GM12878 (cell line): ENCODE data around the gene C4orf51. TPM values are rescaled to one million over a fixed set of nuclear protein-coding genes. Genes with fewer than 3 reads are reported as not detected.

Experiments
- ATAC-seq: fragments of 200-7000 bp; cut with Tn5 transposase; 3 replicates; pipeline ENCODE4 v1.9.1; 2020; ENCODE audit warnings: mild to moderate bottlenecking, moderate library complexity
- BruUV-seq: library from RNA; stranded (reverse); fragments of 400-500 nt; replicated peaks from 2 replicates; lab custom pipeline; 2021; lab: Mats Ljungman, UMichigan
- CTCF ChIA-PET: fragments of 300-600 bp; sonication (Branson Sonifier 250); formaldehyde crosslinking; extraction: SDS; loops from one replicate; lab custom pipeline; 2021; ENCODE audit warnings: inconsistent platforms; lab: Yijun Ruan, JAX
- POLR2A ChIA-PET: fragments of 350-600 bp; formaldehyde crosslinking; extraction: SDS; loops from one replicate; lab custom pipeline; 2021; ENCODE audit warnings: inconsistent platforms; lab: Charles Lee
- RAD21 ChIA-PET: fragments of 300-600 bp; sonication (Branson Sonifier 250); formaldehyde crosslinking; loops from one replicate; lab custom pipeline; 2023; ENCODE audit warnings: antibody characterized with exemption; ENCODE audit not compliant: unreplicated experiment; lab: Charles Lee
- SMC1A ChIA-PET: fragments of 300-600 bp; sonication (Branson Sonifier 250); formaldehyde crosslinking; loops from one replicate; lab custom pipeline; 2023; ENCODE audit not compliant: unreplicated experiment, uncharacterized antibody; lab: Charles Lee
- DNase-seq: peaks from one replicate; pipeline ENCODE4 v3.0.0-alpha.2; 2011; ENCODE audit warnings: low read depth, low spot score
- FAIRE-seq: peaks from 3 replicates; lab custom pipeline; 2011; peaks lifted over from hg19 to GRCh38; lab: Jason Lieb, UNC
- H2AFZ ChIP-seq: 2 replicates; pipeline ENCODE4 v1.6.0; 2011; ENCODE audit warnings: low read depth, low read length, control low read depth; ENCODE audit not compliant: control insufficient read depth
- H3K27ac ChIP-seq: 2 replicates; pipeline ENCODE4 v1.5.1; 2011; ENCODE audit warnings: control low read depth; ENCODE audit not compliant: control insufficient read depth, insufficient read depth
- H3K27me3 ChIP-seq, 2 experiments: replicated peaks in 1 of 2; 2 replicates each; pipeline versions ENCODE4 v1.6.0 to v1.6.1; 2011; ENCODE audit warnings: low read length in 1 of 2; ENCODE audit not compliant: control insufficient read depth in 2 of 2, insufficient read depth in 2 of 2
- H3K36me3 ChIP-seq, 2 experiments: 2 replicates each; pipeline ENCODE4 v1.5.1; 2011; ENCODE audit warnings: low read length in 1 of 2; ENCODE audit not compliant: control insufficient read depth in 2 of 2, insufficient read depth in 2 of 2
- H3K4me1 ChIP-seq: 2 replicates; pipeline ENCODE4 v1.6.1; 2011; ENCODE audit warnings: mild to moderate bottlenecking, low read length, moderate library complexity, mixed read lengths; ENCODE audit not compliant: control insufficient read depth, insufficient read depth
- H3K4me2 ChIP-seq: 2 replicates; pipeline ENCODE4 v1.6.0; 2011; ENCODE audit warnings: control low read depth; ENCODE audit not compliant: control insufficient read depth, insufficient read depth
- H3K4me3 ChIP-seq: fragments of 200-600 bp; sonication (generic); 2 replicates; pipeline ENCODE4 v1.5.1; 2016
- H3K79me2 ChIP-seq: 2 replicates; pipeline ENCODE4 v1.6.0; 2011; ENCODE audit warnings: low read length; ENCODE audit not compliant: control insufficient read depth, insufficient read depth
- H3K9ac ChIP-seq: 2 replicates; pipeline ENCODE4 v1.8.0; 2011; ENCODE audit warnings: low read length, control low read depth, mixed read lengths; ENCODE audit not compliant: control insufficient read depth, insufficient read depth
- H3K9me3 ChIP-seq: replicated peaks from 3 replicates; pipeline ENCODE4 v1.5.1; 2011; ENCODE audit warnings: mild to moderate bottlenecking, low read length; ENCODE audit not compliant: control insufficient read depth, insufficient read depth
- H4K20me1 ChIP-seq: 2 replicates; pipeline ENCODE4 v1.6.0; 2011; ENCODE audit not compliant: control insufficient read depth, insufficient read depth
- BMI1 ChIP-seq: fragments of 450-650 bp; IDR thresholded peaks from 2 replicates; pipeline ENCODE4 v1.6.1; 2016; ENCODE audit warnings: mild to moderate bottlenecking, moderate library complexity, borderline replicate concordance
- DPF2 ChIP-seq: fragments of 450-650 bp; IDR thresholded peaks from 2 replicates; pipeline ENCODE4 v1.6.1; 2017; ENCODE audit warnings: mild to moderate bottlenecking
- EED ChIP-seq: sonication (generic); IDR thresholded peaks from 2 replicates; pipeline ENCODE4 v1.6.1; 2016; ENCODE audit warnings: antibody characterized with exemption, low read depth
- IKZF1 ChIP-seq: fragments of 450-650 bp; conservative IDR thresholded peaks from 2 replicates; pipeline ENCODE4 v1.6.1; 2017; ENCODE audit warnings: antibody characterized with exemption, mild to moderate bottlenecking
- IKZF2 ChIP-seq, 2 experiments: fragments of 450-650 bp; IDR thresholded peaks; 2 replicates each; pipeline ENCODE4 v1.6.1; 2017; ENCODE audit warnings: mild to moderate bottlenecking in 2 of 2, moderate library complexity in 2 of 2
- IRF4 ChIP-seq: IDR thresholded peaks from 2 replicates; pipeline ENCODE4 v1.6.1; 2011; ENCODE audit warnings: low read depth, low read length
- JUNB ChIP-seq: IDR thresholded peaks from 2 replicates; pipeline ENCODE4 v1.6.1; 2016; ENCODE audit warnings: antibody characterized with exemption, mild to moderate bottlenecking
- JUND ChIP-seq: IDR thresholded peaks from 2 replicates; pipeline ENCODE4 v1.6.1; 2012; ENCODE audit warnings: low read depth, mild to moderate bottlenecking, low read length, improper control_type of control experiment, moderate library complexity
- MEF2B ChIP-seq: fragments of 450-650 bp; IDR thresholded peaks from 2 replicates; pipeline ENCODE4 v1.6.1; 2018; ENCODE audit warnings: mild to moderate bottlenecking, moderate library complexity; ENCODE audit not compliant: partially characterized antibody, poor library complexity, severe bottlenecking
- MYC ChIP-seq: IDR thresholded peaks from 2 replicates; pipeline ENCODE4 v1.6.1; 2011; ENCODE audit warnings: mild to moderate bottlenecking, low read length, moderate library complexity, inconsistent platforms; ENCODE audit not compliant: insufficient read depth, insufficient replicate concordance, insufficient read length, severe bottlenecking
- RUNX3 ChIP-seq: IDR thresholded peaks from 2 replicates; pipeline ENCODE4 v1.6.1; 2012; ENCODE audit warnings: low read length, inconsistent platforms
- SIN3A ChIP-seq: IDR thresholded peaks from 2 replicates; pipeline ENCODE4 v1.6.1; 2012; ENCODE audit warnings: low read depth, low read length, improper control_type of control experiment
- SRF ChIP-seq, 2 experiments: IDR thresholded peaks; 2 replicates each; pipeline ENCODE4 v1.6.1; 2011; ENCODE audit warnings: low read depth in 2 of 2, low read length in 2 of 2, mild to moderate bottlenecking in 1 of 2, moderate library complexity in 1 of 2
- ZNF24 ChIP-seq: fragments of 450-650 bp; IDR thresholded peaks from 2 replicates; pipeline ENCODE4 v1.6.1; 2017; ENCODE audit warnings: antibody characterized with exemption, mild to moderate bottlenecking
- WGBS: methylation state at CpG from one replicate; pipeline ENCODE4 v1.1.6; 2016; ENCODE audit warnings: low lambda C conversion rate; ENCODE audit not compliant: insufficient replicate concordance, insufficient coverage; ENCODE audit errors: missing lambda C conversion rate; 5-methylcytosine and 5-hydroxymethylcytosine counted together
- in situ Hi-C: fragments of 300-500 bp; cut with MboI; formaldehyde crosslinking; loops from 9 replicates; pipeline ENCODE4 v1.14.3; 2018; ENCODE audit warnings: mixed read lengths
- intact Hi-C: fragments of 100-400 bp; cut with micrococcal nuclease; formaldehyde crosslinking; loops from one replicate; pipeline ENCODE4 v1.14.2; 2022; ENCODE audit not compliant: unreplicated experiment
- polyA plus RNA-seq, 11 experiments: library from polyadenylated mRNA; depleted of rRNA in 4 of 11; unstranded in 6 of 11; stranded (reverse) in 5 of 11; fragments of >200 nt; fragmentation: Nextera tagmentation in 4 of 11; fragmentation: Illumina TruSeq in 1 of 11; extraction: Ambion mirVana in 4 of 11; extraction: Trizol in 1 of 11; gene quantifications; 1 replicate in 1 of 11; 2 replicates in 10 of 11; pipeline versions ENCODE4 v1.2.1 to v1.2.3, GENCODE V29; 2011 to 2016; ENCODE audit warnings: inconsistent platforms in 2 of 11, missing spikeins in 2 of 11, low read depth in 1 of 11
- total RNA-seq, 4 experiments: library from RNA; depleted of rRNA in 3 of 4; stranded (reverse); fragments of >200 nt in 3 of 4; fragmentation: Illumina TruSeq in 1 of 4; extraction: Trizol in 1 of 4; gene quantifications; 2 replicates each; pipeline versions ENCODE4 v1.2.1 to v1.2.3, GENCODE V29; 2013 to 2021
- TF ChIP-seq, protein P1 (sequence below): fragments of 450-650 bp; IDR thresholded peaks from 2 replicates; pipeline ENCODE4 v1.6.1; 2016; ENCODE audit warnings: mild to moderate bottlenecking
- TF ChIP-seq, protein P2 (sequence below): IDR thresholded peaks from 2 replicates; pipeline ENCODE4 v1.6.1; 2011; ENCODE audit warnings: borderline replicate concordance, low read depth, mild to moderate bottlenecking, moderate library complexity, low read length; ENCODE audit not compliant: insufficient read depth, poor library complexity, severe bottlenecking
- TF ChIP-seq, protein P3 (sequence below): IDR thresholded peaks from 2 replicates; pipeline ENCODE4 v1.6.1; 2011; ENCODE audit warnings: low read depth, low read length, improper control_type of control experiment, borderline replicate concordance
- TF ChIP-seq, protein P4 (sequence below): fragments of 450-650 bp; IDR thresholded peaks from 2 replicates; pipeline ENCODE4 v1.6.1; 2018; ENCODE audit warnings: mild to moderate bottlenecking, low read depth, moderate library complexity; ENCODE audit not compliant: partially characterized antibody

C4orf51 gene
- total and polyA plus RNA-seq, 10 of the 15 experiments (the other 5 are each of a cell fraction or from before 2014, with no cell fraction given), result not detected

DNA sequence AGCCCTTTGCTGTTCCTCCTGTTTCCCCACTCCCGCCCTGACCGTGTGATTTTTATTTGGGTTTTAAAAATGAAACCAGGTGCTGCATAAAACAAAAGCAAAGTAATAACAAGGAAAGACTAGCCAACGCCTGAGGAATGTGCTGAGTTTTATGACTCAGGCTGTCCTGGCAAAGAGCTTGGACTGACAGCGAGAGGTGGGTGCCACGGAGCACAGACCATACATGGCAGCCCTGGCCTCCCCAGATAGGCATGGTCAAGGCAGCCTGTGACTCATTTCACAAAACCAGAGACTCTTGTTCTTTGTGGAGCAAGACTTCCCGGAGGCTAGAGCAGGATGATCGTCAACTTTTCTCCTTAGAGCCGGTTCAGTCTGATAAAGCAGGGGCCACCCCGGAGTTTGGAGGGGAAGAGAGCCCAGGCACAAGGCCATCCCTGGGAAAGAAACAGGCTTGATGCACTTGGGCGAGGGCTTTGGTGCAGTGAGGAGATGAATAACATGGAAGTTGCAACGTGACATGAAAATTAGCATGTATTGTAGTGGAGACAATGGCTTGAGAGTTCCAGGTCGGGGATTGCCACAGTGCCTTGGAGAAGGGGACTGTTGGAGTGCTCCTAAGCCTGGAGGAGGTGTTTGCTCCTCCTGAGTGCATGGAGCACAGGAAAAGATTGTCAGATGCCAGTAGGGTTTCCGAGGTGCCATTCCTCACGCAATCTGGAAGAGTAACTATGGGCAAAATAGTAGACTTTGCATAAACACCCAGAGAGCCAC lies 54.8 kb downstream of the C4orf51 start:
- H3K27me3 ChIP-seq, result no peaks in the 10 kb centered on the region; a peak in 1 of 4 replicates
- no peak overlapping the region for H3K27ac ChIP-seq
- H4K20me1 ChIP-seq, result no peaks in the 10 kb centered on the region
- POLR2A ChIA-PET, result no interaction called here
- H3K9ac ChIP-seq, result no peak overlapping the region
- H3K36me3 ChIP-seq, result no peaks in the 10 kb centered on the region
- H3K4me2 ChIP-seq, result peak overlapping the region; percentile 56
- CTCF ChIA-PET, result no interaction called here
- FAIRE-seq, result no peak
- H3K79me2 ChIP-seq, result no peaks in the 10 kb centered on the region
- SMC1A ChIA-PET, result no interaction called here
- intact Hi-C loops, result loop anchor here (2.0 to 5.0 kb wide), 3 partner anchors 74 to 203 kb away; partner anchors contain the start of genes MMAA and ZNF827
- no peaks in the 10 kb centered on the region for H3K9me3 ChIP-seq
- in situ Hi-C loops, result no loop called here
- ATAC-seq, result peak; percentile 74
- RAD21 ChIA-PET, result no interaction called here
- TF ChIP-seq RUNX3 (peak; percentile 70), SRF (IDR thresholded peaks at IDR 0.05; ENCODE audit: low read depth in 2 of 2, low read length in 2 of 2) (peak; percentile 56 to 86), JUND (0 out of 2 replicates have a peak, but pooled peaks have one; percentile 30), IKZF1 (peak; percentile 37; the same call in 1 of the 2 replicates), ZNF24 (no peak), IKZF2 (IDR thresholded peaks at IDR 0.05) (peak; percentile 42 to 60; a peak in 3 of 4 replicates), EED (peak; percentile 78), SIN3A (no peak), JUNB (peak; percentile 72), BMI1 (no peak), MYC (no peak), DPF2 (0 out of 2 replicates have a peak, but pooled peaks have one; percentile 25), IRF4 (peak; percentile 73; the same call in 1 of the 2 replicates), MEF2B (no peak)
- TF ChIP-seq, protein P1, sequence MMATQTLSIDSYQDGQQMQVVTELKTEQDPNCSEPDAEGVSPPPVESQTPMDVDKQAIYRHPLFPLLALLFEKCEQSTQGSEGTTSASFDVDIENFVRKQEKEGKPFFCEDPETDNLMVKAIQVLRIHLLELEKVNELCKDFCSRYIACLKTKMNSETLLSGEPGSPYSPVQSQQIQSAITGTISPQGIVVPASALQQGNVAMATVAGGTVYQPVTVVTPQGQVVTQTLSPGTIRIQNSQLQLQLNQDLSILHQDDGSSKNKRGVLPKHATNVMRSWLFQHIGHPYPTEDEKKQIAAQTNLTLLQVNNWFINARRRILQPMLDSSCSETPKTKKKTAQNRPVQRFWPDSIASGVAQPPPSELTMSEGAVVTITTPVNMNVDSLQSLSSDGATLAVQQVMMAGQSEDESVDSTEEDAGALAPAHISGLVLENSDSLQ, result peak; percentile 62
- TF ChIP-seq, protein P2, sequence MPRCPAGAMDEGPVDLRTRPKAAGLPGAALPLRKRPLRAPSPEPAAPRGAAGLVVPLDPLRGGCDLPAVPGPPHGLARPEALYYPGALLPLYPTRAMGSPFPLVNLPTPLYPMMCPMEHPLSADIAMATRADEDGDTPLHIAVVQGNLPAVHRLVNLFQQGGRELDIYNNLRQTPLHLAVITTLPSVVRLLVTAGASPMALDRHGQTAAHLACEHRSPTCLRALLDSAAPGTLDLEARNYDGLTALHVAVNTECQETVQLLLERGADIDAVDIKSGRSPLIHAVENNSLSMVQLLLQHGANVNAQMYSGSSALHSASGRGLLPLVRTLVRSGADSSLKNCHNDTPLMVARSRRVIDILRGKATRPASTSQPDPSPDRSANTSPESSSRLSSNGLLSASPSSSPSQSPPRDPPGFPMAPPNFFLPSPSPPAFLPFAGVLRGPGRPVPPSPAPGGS, result peak; percentile 22
- TF ChIP-seq, protein P3, sequence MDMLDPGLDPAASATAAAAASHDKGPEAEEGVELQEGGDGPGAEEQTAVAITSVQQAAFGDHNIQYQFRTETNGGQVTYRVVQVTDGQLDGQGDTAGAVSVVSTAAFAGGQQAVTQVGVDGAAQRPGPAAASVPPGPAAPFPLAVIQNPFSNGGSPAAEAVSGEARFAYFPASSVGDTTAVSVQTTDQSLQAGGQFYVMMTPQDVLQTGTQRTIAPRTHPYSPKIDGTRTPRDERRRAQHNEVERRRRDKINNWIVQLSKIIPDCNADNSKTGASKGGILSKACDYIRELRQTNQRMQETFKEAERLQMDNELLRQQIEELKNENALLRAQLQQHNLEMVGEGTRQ, result no peak
- TF ChIP-seq, protein P4, sequence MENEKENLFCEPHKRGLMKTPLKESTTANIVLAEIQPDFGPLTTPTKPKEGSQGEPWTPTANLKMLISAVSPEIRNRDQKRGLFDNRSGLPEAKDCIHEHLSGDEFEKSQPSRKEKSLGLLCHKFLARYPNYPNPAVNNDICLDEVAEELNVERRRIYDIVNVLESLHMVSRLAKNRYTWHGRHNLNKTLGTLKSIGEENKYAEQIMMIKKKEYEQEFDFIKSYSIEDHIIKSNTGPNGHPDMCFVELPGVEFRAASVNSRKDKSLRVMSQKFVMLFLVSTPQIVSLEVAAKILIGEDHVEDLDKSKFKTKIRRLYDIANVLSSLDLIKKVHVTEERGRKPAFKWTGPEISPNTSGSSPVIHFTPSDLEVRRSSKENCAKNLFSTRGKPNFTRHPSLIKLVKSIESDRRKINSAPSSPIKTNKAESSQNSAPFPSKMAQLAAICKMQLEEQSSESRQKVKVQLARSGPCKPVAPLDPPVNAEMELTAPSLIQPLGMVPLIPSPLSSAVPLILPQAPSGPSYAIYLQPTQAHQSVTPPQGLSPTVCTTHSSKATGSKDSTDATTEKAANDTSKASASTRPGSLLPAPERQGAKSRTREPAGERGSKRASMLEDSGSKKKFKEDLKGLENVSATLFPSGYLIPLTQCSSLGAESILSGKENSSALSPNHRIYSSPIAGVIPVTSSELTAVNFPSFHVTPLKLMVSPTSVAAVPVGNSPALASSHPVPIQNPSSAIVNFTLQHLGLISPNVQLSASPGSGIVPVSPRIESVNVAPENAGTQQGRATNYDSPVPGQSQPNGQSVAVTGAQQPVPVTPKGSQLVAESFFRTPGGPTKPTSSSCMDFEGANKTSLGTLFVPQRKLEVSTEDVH, result no peak
- no TSS peak for BruUV-seq
- peak; percentile 27 for DNase-seq
- 13% methylated on average over 14 of the region's 14 CpGs for WGBS
- H3K4me3 ChIP-seq, result no peak overlapping the region; the same call in 1 of the 2 replicates
- H3K4me1 ChIP-seq, result peaks cover 16% of the 10 kb centered on the region
- H2AFZ ChIP-seq, result peak overlapping the region; percentile 41
